DMS53 treated with DMSO at 0.1 percent for 48 hours (cell line): Measurements from ENCODE around the gene EML1.

ENCODE experiments used
- DNase-seq: peaks from one replicate; lab custom pipeline; 2025; ENCODE audit not compliant: unreplicated experiment; lab: John Stamatoyannopoulos, UW

Gene EML1

DNA sequence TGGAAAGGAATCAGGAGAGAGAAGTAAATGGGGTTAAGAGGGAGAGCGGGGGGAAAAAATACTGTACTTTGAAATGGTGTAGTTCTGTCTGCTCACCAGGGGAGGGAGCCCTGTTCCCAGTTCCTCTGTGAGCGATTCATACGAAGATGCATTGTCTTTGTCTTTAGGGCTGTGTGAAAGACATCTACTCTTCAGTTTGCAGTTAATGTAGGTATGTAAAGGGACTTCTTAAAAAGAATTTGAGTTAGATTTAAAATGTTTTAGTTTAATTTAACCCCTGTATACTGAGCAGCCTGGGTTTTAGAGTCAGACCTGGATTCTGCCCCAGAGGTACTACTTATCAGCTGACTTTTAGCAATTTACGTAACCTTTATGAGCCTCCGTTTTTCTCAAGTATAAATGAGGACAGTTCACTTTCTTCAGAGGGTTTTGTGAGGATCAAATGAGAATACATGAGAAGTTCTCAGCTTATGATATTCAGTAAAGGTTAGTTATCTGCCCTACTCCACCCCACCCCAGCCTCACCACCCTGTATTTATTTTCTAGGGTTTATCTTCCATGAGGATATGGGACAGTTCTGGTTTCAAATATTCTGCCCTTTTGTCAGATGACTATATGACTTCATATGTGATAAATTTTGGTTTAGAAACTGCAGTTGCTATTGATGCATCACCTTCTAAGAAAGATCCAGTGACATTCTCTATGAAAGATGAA lies 189.5 kb downstream of the EML1 start:
- peak; percentile 51 for DNase-seq

GRCh38 chr14:99983251-99984015 lies 190.2 kb downstream of the EML1 start:
- DNase-seq: no peak

DNA sequence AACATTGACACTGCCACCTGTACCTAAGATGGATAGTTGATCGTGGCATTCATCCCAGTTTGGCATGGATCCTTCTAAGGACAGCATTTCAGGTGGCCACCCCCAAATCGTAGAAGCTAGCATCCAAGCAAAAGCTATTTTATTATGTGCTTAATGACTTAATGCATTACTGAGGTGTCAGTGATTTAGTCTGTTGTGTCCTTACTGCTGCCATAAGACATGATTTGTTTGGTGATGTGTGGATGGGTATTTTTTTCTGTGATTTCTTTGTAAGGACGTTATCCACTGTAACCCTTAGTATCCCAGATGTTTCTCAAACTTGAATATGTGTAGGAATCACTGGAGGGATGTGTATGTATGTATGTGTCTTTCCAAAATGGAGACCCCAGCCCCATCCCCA lies 190.8 kb downstream of the EML1 start:
- no peak for DNase-seq

DNA sequence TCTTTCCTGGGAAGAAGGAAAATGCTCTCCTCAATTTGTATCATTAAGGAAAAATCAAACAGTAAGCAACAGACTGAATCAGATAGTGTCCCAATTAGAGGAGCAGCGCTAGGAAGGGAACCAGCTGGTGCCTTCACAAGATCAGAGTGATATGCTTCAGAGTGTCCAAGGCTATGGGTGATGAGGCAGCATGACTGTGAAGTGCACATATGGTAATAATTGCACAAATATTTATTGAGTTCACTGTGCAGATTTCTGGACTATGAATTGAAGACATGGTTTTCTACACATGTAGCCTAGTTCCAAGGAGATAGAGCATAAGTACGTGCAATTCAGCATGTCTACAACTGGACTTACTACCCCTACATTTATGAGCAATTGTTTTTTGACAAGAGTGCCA lies 193.2 kb downstream of the EML1 start:
- no peak for DNase-seq

DNA sequence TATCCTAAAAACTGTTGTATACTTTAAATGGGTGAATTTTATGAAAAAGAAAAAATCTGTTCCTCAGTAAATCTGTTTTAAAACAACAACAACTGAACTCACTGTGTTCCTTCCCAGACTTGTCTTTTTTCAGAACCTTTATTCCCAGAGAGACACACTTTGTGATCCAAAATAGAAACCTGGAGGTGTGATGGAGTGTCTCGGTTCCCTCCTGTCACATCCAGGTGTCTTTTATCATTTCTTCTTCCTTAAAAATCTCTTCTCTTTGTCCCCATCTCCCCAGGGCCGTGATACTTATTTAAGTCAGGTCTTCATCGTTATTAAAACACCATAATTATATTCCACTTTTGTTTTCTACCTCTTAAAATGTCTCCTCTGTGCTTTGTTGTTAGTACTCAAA lies 195.8 kb downstream of the EML1 start:
- DNase-seq: no peak

- no peak for DNase-seq
Observed at GRCh38 chr14:99990268-99991170, 197.3 kb downstream of the EML1 start.

DNA sequence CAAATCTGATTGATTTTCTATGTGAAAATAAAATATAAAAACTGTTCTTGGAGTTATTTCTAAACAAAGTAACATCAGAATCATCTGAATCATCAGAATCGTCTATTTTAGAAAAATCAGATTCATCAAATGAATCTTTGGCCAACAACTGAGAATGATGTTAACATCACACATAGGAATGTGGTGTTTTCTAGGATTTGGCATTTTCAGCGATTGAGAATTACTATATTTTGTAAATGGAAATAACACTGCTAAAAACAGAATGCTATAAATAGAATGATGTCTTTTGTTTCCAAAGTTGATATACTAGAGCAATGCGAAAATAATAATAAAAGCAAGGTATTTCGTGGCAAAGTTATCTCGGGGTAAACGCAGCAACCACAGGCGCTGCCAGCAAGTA lies 198.1 kb downstream of the EML1 start:
- DNase-seq: no peak
